Measurements from ENCODE around the gene TIMMDC1. TPM values are rescaled to one million over a fixed set of nuclear protein-coding genes. Genes with fewer than 3 reads are reported as not detected.
"Not testable (repeated sequence)": the region's sequence is repeated elsewhere in the genome, so short reads cannot be mapped to it uniquely, and the experiment has no call there.

Gene TIMMDC1
- total and polyA plus RNA-seq, 2 donors: 70.6 to 133 TPM

- Histone ChIP-seq H3K27me3 (ENCODE audit: control insufficient read depth in 2 of 2, insufficient read depth in 1 of 2, low read length in 1 of 2) (no peaks in the 10 kb centered on the region), H3K36me3 (ENCODE audit: control insufficient read depth in 2 of 2, insufficient read depth in 2 of 2, low read length in 1 of 2) (no peaks in the 10 kb centered on the region), H3K4me1 (ENCODE audit: control insufficient read depth in 2 of 2, insufficient read depth in 2 of 2, low read length in 2 of 2) (no peaks in the 10 kb centered on the region), H3K9me3 (ENCODE audit: control insufficient read depth in 2 of 2, insufficient read depth in 1 of 2, low read length in 1 of 2) (no peaks in the 10 kb centered on the region), H3K27ac (ENCODE audit: low read depth in 1 of 2, low read length in 1 of 2) (no peak overlapping the region), H3K4me3 (ENCODE audit: low read length in 2 of 2) (no peak overlapping the region)
- DNase-seq (ENCODE audit: low read depth in 6 of 9, low spot score in 9 of 9): no peak
- 95% methylated on average over 3 of the region's 3 CpGs for WGBS
Measured at GRCh38 chr3:119541547-119541946, 43.2 kb downstream of the TIMMDC1 start.

- Histone ChIP-seq H3K4me1 (ENCODE audit: control insufficient read depth in 2 of 2, insufficient read depth in 2 of 2, low read length in 2 of 2) (no peaks in the 10 kb centered on the region), H3K27ac (ENCODE audit: low read depth in 1 of 2, low read length in 1 of 2) (no peak overlapping the region), H3K4me3 (ENCODE audit: low read length in 2 of 2) (no peak overlapping the region), H3K9me3 (ENCODE audit: control insufficient read depth in 2 of 2, insufficient read depth in 1 of 2, low read length in 1 of 2) (no peaks in the 10 kb centered on the region), H3K27me3 (ENCODE audit: control insufficient read depth in 2 of 2, insufficient read depth in 1 of 2, low read length in 1 of 2) (no peaks in the 10 kb centered on the region), H3K36me3 (ENCODE audit: control insufficient read depth in 2 of 2, insufficient read depth in 2 of 2, low read length in 1 of 2) (no peaks in the 10 kb centered on the region)
- DNase-seq (ENCODE audit: low read depth in 6 of 9, low spot score in 9 of 9): no peak
- 94% methylated on average over 2 of the region's 2 CpGs for WGBS
Measured at GRCh38 chr3:119542168-119542767, 43.9 kb downstream of the TIMMDC1 start.

DNA sequence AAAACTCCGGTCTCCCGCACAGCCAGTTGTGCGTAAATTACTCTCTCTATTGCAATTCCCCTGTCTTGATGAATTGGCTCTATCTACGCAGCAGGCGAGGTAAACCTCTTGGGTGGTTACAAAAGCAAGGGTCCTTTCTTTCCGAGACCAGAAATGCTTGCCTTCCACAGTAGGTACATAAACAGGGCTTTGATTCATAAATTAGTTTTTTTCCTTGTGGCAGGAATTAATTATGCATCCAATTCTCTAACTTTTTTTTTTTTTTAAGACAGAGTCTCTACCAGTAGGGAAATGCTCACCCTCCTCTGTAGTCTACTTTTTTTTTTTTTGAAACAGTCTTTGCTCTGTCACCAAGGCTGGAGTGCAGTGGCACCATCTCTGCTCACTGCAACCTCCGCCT lies 44.8 kb downstream of the TIMMDC1 start:
- H3K4me3 ChIP-seq (ENCODE audit: low read length in 2 of 2): no peak overlapping the region
- no peak for DNase-seq (ENCODE audit: low read depth in 6 of 9, low spot score in 9 of 9)
- H3K36me3 ChIP-seq (ENCODE audit: control insufficient read depth in 2 of 2, insufficient read depth in 2 of 2, low read length in 1 of 2): no peaks in the 10 kb centered on the region
- H3K27me3 ChIP-seq (ENCODE audit: control insufficient read depth in 2 of 2, insufficient read depth in 1 of 2, low read length in 1 of 2): no peaks in the 10 kb centered on the region
- 97% methylated on average over 7 of the region's 7 CpGs for WGBS
- H3K27ac ChIP-seq (ENCODE audit: low read depth in 1 of 2, low read length in 1 of 2): no peak overlapping the region
- H3K4me1 ChIP-seq (ENCODE audit: control insufficient read depth in 2 of 2, insufficient read depth in 2 of 2, low read length in 2 of 2): no peaks in the 10 kb centered on the region
- H3K9me3 ChIP-seq (ENCODE audit: control insufficient read depth in 2 of 2, insufficient read depth in 1 of 2, low read length in 1 of 2): no peaks in the 10 kb centered on the region

GRCh38 chr3:119547227-119547626 lies 48.9 kb downstream of the TIMMDC1 start:
- WGBS: 93% methylated on average over 1 of the region's 1 CpG
- Histone ChIP-seq H3K9me3 (ENCODE audit: control insufficient read depth in 2 of 2, insufficient read depth in 1 of 2, low read length in 1 of 2) (no peaks in the 10 kb centered on the region), H3K4me3 (ENCODE audit: low read length in 2 of 2) (no peak overlapping the region), H3K27ac (ENCODE audit: low read depth in 1 of 2, low read length in 1 of 2) (no peak overlapping the region), H3K27me3 (ENCODE audit: control insufficient read depth in 2 of 2, insufficient read depth in 1 of 2, low read length in 1 of 2) (no peaks in the 10 kb centered on the region), H3K36me3 (ENCODE audit: control insufficient read depth in 2 of 2, insufficient read depth in 2 of 2, low read length in 1 of 2) (no peaks in the 10 kb centered on the region), H3K4me1 (ENCODE audit: control insufficient read depth in 2 of 2, insufficient read depth in 2 of 2, low read length in 2 of 2) (no peaks in the 10 kb centered on the region)
- DNase-seq (ENCODE audit: low read depth in 6 of 9, low spot score in 9 of 9): no peak

DNA sequence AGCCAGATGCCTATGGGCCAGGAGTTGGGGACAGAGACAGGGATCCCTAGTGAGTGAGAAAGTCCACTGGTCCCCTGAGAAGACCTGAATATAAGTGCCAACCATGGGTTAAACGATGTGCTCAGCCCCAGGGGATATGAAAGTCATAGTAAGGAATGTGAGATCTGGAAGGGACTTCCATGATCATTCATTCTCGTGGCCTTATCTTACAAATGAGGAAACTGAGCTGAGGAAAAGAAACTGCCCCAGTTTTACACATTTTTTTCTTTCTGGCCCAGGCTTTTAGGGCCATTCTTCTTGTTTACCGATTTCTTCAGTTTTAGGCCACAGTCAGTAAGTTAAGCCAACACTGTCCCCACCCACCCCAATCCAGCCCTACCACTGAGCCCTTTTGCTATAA lies 50.0 kb downstream of the TIMMDC1 start:
- 73% methylated on average over 3 of the region's 3 CpGs for WGBS
- no peaks in the 10 kb centered on the region for H3K27me3 ChIP-seq (ENCODE audit: control insufficient read depth in 2 of 2, insufficient read depth in 1 of 2, low read length in 1 of 2)
- H3K4me3 ChIP-seq (ENCODE audit: low read length in 2 of 2): no peak overlapping the region
- H3K36me3 ChIP-seq (ENCODE audit: control insufficient read depth in 2 of 2, insufficient read depth in 2 of 2, low read length in 1 of 2): no peaks in the 10 kb centered on the region
- no peaks in the 10 kb centered on the region for H3K4me1 ChIP-seq (ENCODE audit: control insufficient read depth in 2 of 2, insufficient read depth in 2 of 2, low read length in 2 of 2)
- no peak overlapping the region for H3K27ac ChIP-seq (ENCODE audit: low read depth in 1 of 2, low read length in 1 of 2)
- DNase-seq (ENCODE audit: low read depth in 6 of 9, low spot score in 9 of 9): no peak
- no peaks in the 10 kb centered on the region for H3K9me3 ChIP-seq (ENCODE audit: control insufficient read depth in 2 of 2, insufficient read depth in 1 of 2, low read length in 1 of 2)

DNA sequence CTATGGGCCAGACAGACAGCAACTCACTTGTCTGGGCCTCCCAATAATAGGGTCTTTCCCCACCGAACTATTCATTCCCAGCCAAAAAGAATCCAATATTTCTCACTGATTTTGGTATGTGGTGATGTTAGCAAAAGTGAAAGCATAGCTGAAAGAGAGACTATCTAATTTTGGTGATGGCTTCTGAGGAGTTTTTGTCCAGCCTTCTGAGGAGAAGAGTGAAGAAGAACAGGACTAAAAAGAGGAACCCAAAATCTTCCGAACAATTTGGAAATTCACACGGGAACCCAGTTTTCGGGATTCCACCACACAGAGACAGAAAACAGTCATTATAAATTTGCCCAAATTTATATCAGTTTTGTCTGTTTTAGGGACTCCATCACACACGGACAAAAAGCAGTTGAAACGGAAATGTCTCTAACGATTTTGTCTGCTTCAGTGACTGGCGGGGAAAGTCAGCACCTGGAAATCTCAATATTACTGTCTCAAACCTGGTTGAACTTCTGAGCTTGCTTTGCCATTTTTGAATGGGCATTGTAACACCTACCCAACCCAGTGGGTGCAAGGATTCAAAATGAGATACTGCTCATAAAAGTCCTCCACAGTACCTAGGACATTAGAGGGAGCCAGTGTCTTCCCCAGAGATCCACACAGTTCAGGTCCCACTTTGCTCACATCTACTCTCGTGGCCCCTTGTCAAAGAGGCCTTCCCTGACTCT lies 52.0 kb downstream of the TIMMDC1 start:
- Histone ChIP-seq H3K27ac (ENCODE audit: low read depth in 1 of 2, low read length in 1 of 2) (no peak overlapping the region), H3K9me3 (ENCODE audit: control insufficient read depth in 2 of 2, insufficient read depth in 1 of 2, low read length in 1 of 2) (no peaks in the 10 kb centered on the region), H3K4me3 (ENCODE audit: low read length in 2 of 2) (no peak overlapping the region), H3K4me1 (ENCODE audit: control insufficient read depth in 2 of 2, insufficient read depth in 2 of 2, low read length in 2 of 2) (no peaks in the 10 kb centered on the region), H3K36me3 (ENCODE audit: control insufficient read depth in 2 of 2, insufficient read depth in 2 of 2, low read length in 1 of 2) (no peaks in the 10 kb centered on the region), H3K27me3 (ENCODE audit: control insufficient read depth in 2 of 2, insufficient read depth in 1 of 2, low read length in 1 of 2) (no peaks in the 10 kb centered on the region)
- 95% methylated on average over 9 of the region's 9 CpGs for WGBS
- DNase-seq (ENCODE audit: low read depth in 6 of 9, low spot score in 9 of 9): no peak

DNA sequence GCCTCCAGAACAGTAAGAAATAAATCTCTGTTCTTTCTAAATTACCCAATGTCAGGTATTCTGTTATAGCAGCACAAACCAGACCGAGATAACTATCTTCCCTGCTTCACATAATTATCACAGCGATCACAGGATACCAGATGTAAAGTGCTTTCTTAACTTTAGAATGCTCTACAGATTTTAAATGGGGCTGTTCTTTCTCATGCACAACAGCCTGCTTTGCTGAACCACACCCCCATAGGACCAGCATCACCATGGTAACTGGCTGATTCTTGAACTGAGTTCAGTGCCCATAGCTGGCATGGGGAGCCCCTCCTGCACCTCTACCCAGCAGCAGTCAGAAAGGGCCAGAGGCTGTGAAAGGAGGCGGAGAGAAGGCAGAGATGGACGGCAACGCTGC lies 53.3 kb downstream of the TIMMDC1 start:
- H3K27ac ChIP-seq (ENCODE audit: low read depth in 1 of 2, low read length in 1 of 2): no peak overlapping the region
- WGBS: 92% methylated on average over 5 of the region's 5 CpGs

DNA sequence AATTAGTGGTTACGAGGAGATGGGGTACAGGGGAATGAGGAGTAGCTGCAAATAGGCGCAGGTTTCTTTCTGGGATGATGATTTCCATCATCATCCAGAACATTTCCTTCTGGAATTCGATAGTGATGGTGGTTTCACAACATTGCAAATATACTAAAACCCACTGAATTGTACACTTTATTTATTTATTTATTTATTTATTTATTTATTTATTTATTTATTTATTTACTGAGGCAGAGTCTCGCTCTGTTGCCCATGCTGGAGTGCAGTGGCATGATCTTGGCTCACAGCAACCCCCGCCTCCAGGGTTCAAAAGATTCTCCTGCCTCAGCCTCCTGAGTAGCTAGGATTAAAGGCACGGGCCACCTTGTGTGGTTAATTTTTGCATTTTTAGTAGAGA lies 54.6 kb downstream of the TIMMDC1 start:
- H3K27ac ChIP-seq (ENCODE audit: low read depth in 1 of 2, low read length in 1 of 2); DNase-seq (ENCODE audit: low read depth in 6 of 9, low spot score in 9 of 9); H3K4me1 ChIP-seq (ENCODE audit: control insufficient read depth in 2 of 2, insufficient read depth in 2 of 2, low read length in 2 of 2); H3K36me3 ChIP-seq (ENCODE audit: control insufficient read depth in 2 of 2, insufficient read depth in 2 of 2, low read length in 1 of 2); H3K4me3 ChIP-seq (ENCODE audit: low read length in 2 of 2); H3K27me3 ChIP-seq (ENCODE audit: control insufficient read depth in 2 of 2, insufficient read depth in 1 of 2, low read length in 1 of 2); H3K9me3 ChIP-seq (ENCODE audit: control insufficient read depth in 2 of 2, insufficient read depth in 1 of 2, low read length in 1 of 2): not testable (repeated sequence)
- WGBS: 97% methylated on average over 6 of the region's 6 CpGs

More for the DNA sequence above, 53.3 kb downstream of the TIMMDC1 start:
- DNase-seq (ENCODE audit: low read depth in 6 of 9, low spot score in 9 of 9): no peak
- peaks cover 0 to 4% of the 10 kb centered on the region in 2 donors for H3K4me1 ChIP-seq (ENCODE audit: control insufficient read depth in 2 of 2, insufficient read depth in 2 of 2, low read length in 2 of 2)
- H3K9me3 ChIP-seq (ENCODE audit: control insufficient read depth in 2 of 2, insufficient read depth in 1 of 2, low read length in 1 of 2): no peaks in the 10 kb centered on the region
- no peaks in the 10 kb centered on the region for H3K36me3 ChIP-seq (ENCODE audit: control insufficient read depth in 2 of 2, insufficient read depth in 2 of 2, low read length in 1 of 2)
- no peak overlapping the region for H3K4me3 ChIP-seq (ENCODE audit: low read length in 2 of 2)
- no peaks in the 10 kb centered on the region for H3K27me3 ChIP-seq (ENCODE audit: control insufficient read depth in 2 of 2, insufficient read depth in 1 of 2, low read length in 1 of 2)

DNA sequence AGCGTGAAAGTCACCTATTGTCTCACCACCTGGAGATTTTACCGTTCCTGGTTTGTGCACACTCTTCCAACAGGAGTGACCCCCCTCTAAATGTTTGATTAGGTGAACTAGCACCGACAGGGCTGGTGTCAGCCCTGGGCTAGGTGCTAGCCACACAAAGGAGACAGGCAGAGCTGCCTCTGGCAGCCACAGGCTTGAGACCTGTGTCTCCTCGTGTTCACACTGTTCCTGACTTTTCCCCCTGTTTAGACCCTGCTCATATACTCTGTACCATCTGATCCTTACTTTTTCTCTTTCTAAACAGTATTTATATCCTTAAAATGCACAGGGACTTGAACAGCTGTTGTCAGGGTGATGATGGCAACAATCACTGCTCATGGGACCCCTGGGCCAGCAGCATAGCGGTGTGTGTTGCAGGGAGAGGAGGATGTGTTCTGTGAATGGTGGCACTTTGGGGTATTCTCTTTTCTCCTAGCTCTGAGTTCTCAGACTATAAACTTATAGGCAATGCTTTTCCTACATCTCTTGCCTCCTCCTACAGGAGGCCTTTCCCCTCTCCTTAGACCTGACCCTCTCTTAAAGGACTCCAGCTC lies 55.6 kb downstream of the TIMMDC1 start:
- 77% methylated on average over 5 of the region's 5 CpGs for WGBS
- peaks cover 0 to 4% of the 10 kb centered on the region in 2 donors for H3K4me1 ChIP-seq (ENCODE audit: control insufficient read depth in 2 of 2, insufficient read depth in 2 of 2, low read length in 2 of 2)
- H3K36me3 ChIP-seq (ENCODE audit: control insufficient read depth in 2 of 2, insufficient read depth in 2 of 2, low read length in 1 of 2): no peaks in the 10 kb centered on the region
- no peak for DNase-seq (ENCODE audit: low read depth in 6 of 9, low spot score in 9 of 9)
- H3K4me3 ChIP-seq (ENCODE audit: low read length in 2 of 2): no peak overlapping the region
- no peaks in the 10 kb centered on the region for H3K27me3 ChIP-seq (ENCODE audit: control insufficient read depth in 2 of 2, insufficient read depth in 1 of 2, low read length in 1 of 2)
- no peak overlapping the region for H3K27ac ChIP-seq (ENCODE audit: low read depth in 1 of 2, low read length in 1 of 2)
- H3K9me3 ChIP-seq (ENCODE audit: control insufficient read depth in 2 of 2, insufficient read depth in 1 of 2, low read length in 1 of 2): no peaks in the 10 kb centered on the region
